Central memory CD4-positive, alpha-beta T cell (primary cell): ENCODE measurements around the gene ASTN2.

Experiments
- DNase-seq: peaks from one replicate; pipeline ENCODE4 v3.0.0; 2022

ASTN2 gene

GRCh38 chr9:117413346-117414219 is 1.3 kb downstream of the ASTN2 start:
- no peak for DNase-seq

GRCh38 chr9:117412841-117413240 is 2.0 kb downstream of the ASTN2 start:
- no peak for DNase-seq

- no peak for DNase-seq
These were observed 2.7 kb downstream of the ASTN2 start for GRCh38 chr9:117412006-117412715.

- no peak for DNase-seq
These were observed 3.3 kb downstream of the ASTN2 start for GRCh38 chr9:117411547-117411946.

GRCh38 chr9:117409321-117409720 is 5.5 kb downstream of the ASTN2 start:
- no peak for DNase-seq

- DNase-seq = no peak
These were observed 7.3 kb downstream of the ASTN2 start for GRCh38 chr9:117407436-117408022.

GRCh38 chr9:117405950-117406705 is 8.7 kb downstream of the ASTN2 start:
- DNase-seq = no peak

- no peak for DNase-seq
These were observed 11.0 kb downstream of the ASTN2 start for GRCh38 chr9:117403848-117404247.

GRCh38 chr9:117403403-117403811 is 11.4 kb downstream of the ASTN2 start:
- DNase-seq = no peak

- DNase-seq = no peak
These were observed 14.7 kb downstream of the ASTN2 start for GRCh38 chr9:117400171-117400570.

- no peak for DNase-seq
These were observed 19.7 kb downstream of the ASTN2 start for GRCh38 chr9:117395151-117395650.

- DNase-seq = no peak
These were observed 20.2 kb downstream of the ASTN2 start for GRCh38 chr9:117394655-117395054.

GRCh38 chr9:117392992-117393391 is 21.9 kb downstream of the ASTN2 start:
- no peak for DNase-seq

GRCh38 chr9:117387422-117387821 is 27.4 kb downstream of the ASTN2 start:
- DNase-seq = no peak

- no peak for DNase-seq
These were observed 35.5 kb downstream of the ASTN2 start for GRCh38 chr9:117379341-117379740.

- no peak for DNase-seq
These were observed 37.8 kb downstream of the ASTN2 start for GRCh38 chr9:117377046-117377445.

GRCh38 chr9:117375956-117376355 is 38.9 kb downstream of the ASTN2 start:
- DNase-seq = no peak

- no peak for DNase-seq
These were observed 40.7 kb downstream of the ASTN2 start for GRCh38 chr9:117374076-117374725.

- no peak for DNase-seq
These were observed 46.1 kb downstream of the ASTN2 start for GRCh38 chr9:117368684-117369230.

- no peak for DNase-seq
These were observed 49.4 kb downstream of the ASTN2 start for GRCh38 chr9:117365438-117365837.

- no peak for DNase-seq
These were observed 51.9 kb downstream of the ASTN2 start for GRCh38 chr9:117363006-117363405.

GRCh38 chr9:117359910-117360309 is 54.9 kb downstream of the ASTN2 start:
- no peak for DNase-seq
